Calu3 (cell line): ENCODE results near the gene AIDA. TPM values are rescaled to one million over a fixed set of nuclear protein-coding genes. Genes with fewer than 3 reads are reported as not detected.

Experiments used
- Bru-seq: library from RNA; stranded (reverse); fragments of 400-500 nt; gene quantifications from one replicate; lab custom pipeline; 2021; lab: Mats Ljungman, UMichigan
- BruChase-seq, 2 experiments: library from RNA; stranded (reverse); fragments of 400-500 nt; gene quantifications; one replicate each; lab custom pipeline; 2021; lab: Mats Ljungman, UMichigan
- BruUV-seq: library from RNA; stranded (reverse); fragments of 400-500 nt; replicated peaks from 2 replicates; lab custom pipeline; 2021; lab: Mats Ljungman, UMichigan
- CTCF ChIA-PET: fragments of 300-600 bp; sonication (Branson Sonifier 250); formaldehyde crosslinking; loops from one replicate; lab custom pipeline; 2022; ENCODE audit warnings: antibody characterized with exemption; lab: Charles Lee
- DNase-seq: peaks from one replicate; pipeline ENCODE4 v3.0.0; 2022
- H3K27ac Mint-ChIP-seq: one replicate; pipeline ENCODE4 v1.8.0; 2022; ENCODE audit warnings: mixed read lengths; ENCODE audit not compliant: unreplicated experiment
- H3K27me3 Mint-ChIP-seq: one replicate; pipeline ENCODE4 v1.8.0; 2022; ENCODE audit warnings: mixed read lengths; ENCODE audit not compliant: unreplicated experiment
- H3K36me3 Mint-ChIP-seq: one replicate; pipeline ENCODE4 v1.8.0; 2022; ENCODE audit warnings: mild to moderate bottlenecking, moderate library complexity, mixed read lengths; ENCODE audit not compliant: insufficient read depth, unreplicated experiment
- H3K4me1 Mint-ChIP-seq: one replicate; pipeline ENCODE4 v1.8.0; 2022; ENCODE audit warnings: mild to moderate bottlenecking, low read depth, mixed read lengths; ENCODE audit not compliant: unreplicated experiment
- H3K4me3 Mint-ChIP-seq: one replicate; pipeline ENCODE4 v1.8.0; 2022; ENCODE audit warnings: mild to moderate bottlenecking, low read depth, moderate library complexity, mixed read lengths; ENCODE audit not compliant: unreplicated experiment
- H3K9me3 Mint-ChIP-seq: one replicate; pipeline ENCODE4 v1.8.0; 2022; ENCODE audit warnings: low read depth, mixed read lengths; ENCODE audit not compliant: unreplicated experiment
- intact Hi-C: fragments of 100-400 bp; cut with micrococcal nuclease; formaldehyde crosslinking; loops from one replicate; pipeline ENCODE4 v1.10.0; 2022; ENCODE audit not compliant: unreplicated experiment
- long read RNA-seq: library from polyadenylated mRNA; stranded (forward); transcript quantifications from one replicate; pipeline ENCODE4 v2.0.0, GENCODE V29; 2022
- total RNA-seq: library from RNA; stranded (reverse); gene quantifications from 2 replicates; pipeline ENCODE4 v1.2.3, GENCODE V29; 2022
- TF ChIP-seq, protein P1 (sequence below): fragments of 200-600 bp; IDR thresholded peaks from one replicate; pipeline ENCODE4 v1.8.0; 2022; ENCODE audit warnings: antibody characterized with exemption; ENCODE audit not compliant: unreplicated experiment

Gene AIDA, protein sequence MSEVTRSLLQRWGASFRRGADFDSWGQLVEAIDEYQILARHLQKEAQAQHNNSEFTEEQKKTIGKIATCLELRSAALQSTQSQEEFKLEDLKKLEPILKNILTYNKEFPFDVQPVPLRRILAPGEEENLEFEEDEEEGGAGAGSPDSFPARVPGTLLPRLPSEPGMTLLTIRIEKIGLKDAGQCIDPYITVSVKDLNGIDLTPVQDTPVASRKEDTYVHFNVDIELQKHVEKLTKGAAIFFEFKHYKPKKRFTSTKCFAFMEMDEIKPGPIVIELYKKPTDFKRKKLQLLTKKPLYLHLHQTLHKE
- total RNA-seq: 41.2 and 46.2 TPM in 2 replicates
- percentile 65 among the genes with signal in this experiment for Bru-seq, nascent RNA
- percentile 78 among the genes with signal in this experiment for BruChase-seq, experiment 1, labeled RNA remaining after a 6-hour chase
- percentile 64 among the genes with signal in this experiment for BruChase-seq, experiment 2, labeled RNA remaining after a 2-hour chase
- long read RNA-seq, transcript AIDA-201 (10 exons, 3,008 nt): major isoform, 5 of 8 reads
- long read RNA-seq, partial matches to known transcripts: 0 of 8 reads
- long read RNA-seq, other reads (novel, unspliced or antisense): 3 of 8 reads

DNA sequence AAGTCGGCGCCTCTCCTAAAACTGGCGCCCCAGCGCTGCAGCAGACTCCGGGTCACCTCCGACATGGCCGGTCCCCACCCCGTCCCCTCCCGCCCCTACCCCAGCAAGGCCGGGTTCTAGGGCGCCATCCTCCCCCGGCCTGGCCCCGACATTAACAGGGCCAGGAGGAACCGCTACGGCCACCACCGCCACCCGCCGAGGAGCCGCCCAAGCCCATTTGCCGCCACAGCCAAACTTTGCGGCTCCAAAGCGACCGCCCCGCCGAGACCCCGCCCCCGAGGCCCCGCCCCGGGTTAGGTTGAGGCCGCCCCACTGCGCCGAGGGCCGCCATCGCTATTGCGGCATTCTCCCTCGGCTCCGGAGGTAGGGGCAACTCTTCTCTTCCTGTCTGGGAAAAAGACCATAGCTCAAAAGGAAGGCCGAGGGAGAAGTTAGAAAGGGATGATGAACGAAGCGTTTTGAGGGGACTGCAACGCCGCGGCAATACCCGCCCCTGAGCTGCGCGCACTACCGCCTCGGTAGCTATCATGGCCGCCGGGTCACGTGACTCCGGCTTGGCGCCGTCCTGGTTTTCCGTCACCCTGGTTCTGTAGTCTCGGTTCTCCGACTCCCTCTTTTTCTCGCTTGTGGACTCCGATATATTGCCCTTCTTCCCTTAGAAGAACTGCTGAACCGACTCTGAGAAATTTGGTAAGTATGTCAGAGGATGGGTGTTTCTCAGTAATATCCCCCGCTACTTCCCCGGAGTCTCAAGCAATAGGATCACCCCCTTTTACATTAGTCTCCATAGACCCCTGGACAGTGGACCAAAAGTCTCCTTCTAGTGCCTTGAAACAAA is at the start of gene AIDA, which contains the start of gene BROX:
Gene AIDA (minus strand): TSS at position 239 of the 838 bp plus-strand sequence. CDS start 174 bp downstream, at position 65.
Gene BROX (plus strand): TSS at position 312 of the 838 bp plus-strand sequence. CDS start 3,136 bp downstream, outside the sequence.
- DNase-seq: peak; percentile 99
- Mint-ChIP-seq H3K9me3 (no peaks in the 10 kb centered on the region), H3K27ac (peak within 1 kb of the TSS; percentile 94), H3K27me3 (no peaks in the 10 kb centered on the region), H3K4me1 (peaks cover 26% of the 10 kb centered on the region), H3K4me3 (peak within 1 kb of the TSS; percentile 93), H3K36me3 (peaks cover 46% of the 10 kb centered on the region)
- intact Hi-C loops: loop anchor here (10.0 kb wide), 1 partner anchor 248 kb away; no protein-coding TSS in a partner anchor
- TF ChIP-seq, protein P1, sequence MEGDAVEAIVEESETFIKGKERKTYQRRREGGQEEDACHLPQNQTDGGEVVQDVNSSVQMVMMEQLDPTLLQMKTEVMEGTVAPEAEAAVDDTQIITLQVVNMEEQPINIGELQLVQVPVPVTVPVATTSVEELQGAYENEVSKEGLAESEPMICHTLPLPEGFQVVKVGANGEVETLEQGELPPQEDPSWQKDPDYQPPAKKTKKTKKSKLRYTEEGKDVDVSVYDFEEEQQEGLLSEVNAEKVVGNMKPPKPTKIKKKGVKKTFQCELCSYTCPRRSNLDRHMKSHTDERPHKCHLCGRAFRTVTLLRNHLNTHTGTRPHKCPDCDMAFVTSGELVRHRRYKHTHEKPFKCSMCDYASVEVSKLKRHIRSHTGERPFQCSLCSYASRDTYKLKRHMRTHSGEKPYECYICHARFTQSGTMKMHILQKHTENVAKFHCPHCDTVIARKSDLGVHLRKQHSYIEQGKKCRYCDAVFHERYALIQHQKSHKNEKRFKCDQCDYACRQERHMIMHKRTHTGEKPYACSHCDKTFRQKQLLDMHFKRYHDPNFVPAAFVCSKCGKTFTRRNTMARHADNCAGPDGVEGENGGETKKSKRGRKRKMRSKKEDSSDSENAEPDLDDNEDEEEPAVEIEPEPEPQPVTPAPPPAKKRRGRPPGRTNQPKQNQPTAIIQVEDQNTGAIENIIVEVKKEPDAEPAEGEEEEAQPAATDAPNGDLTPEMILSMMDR: no peak
- no TSS peak for BruUV-seq
- CTCF ChIA-PET: interaction anchor here (1.0 kb wide), 1 partner anchor 25 kb away, joined by 3 read pairs; the partner anchor contains the start of gene FAM177B

DNA sequence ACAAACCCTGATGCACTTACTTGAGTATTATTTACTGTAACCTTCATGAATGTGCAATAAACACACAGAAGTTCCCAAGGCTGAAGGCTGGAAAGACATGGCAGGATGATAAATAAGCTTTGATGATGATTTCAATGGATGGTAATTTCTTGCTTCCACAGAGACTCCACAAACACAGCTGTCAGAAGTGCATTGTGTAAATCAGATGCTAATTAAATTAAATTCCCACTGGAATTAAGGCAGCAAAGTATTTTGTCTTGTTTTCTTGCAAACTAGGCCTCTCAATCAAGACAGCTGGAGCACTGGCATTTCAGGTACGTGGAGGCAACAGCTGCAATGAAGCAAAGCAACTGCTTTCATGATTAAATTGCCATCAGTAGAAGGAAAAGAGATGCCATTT is 48.8 kb upstream of the AIDA start:
- BruUV-seq: no TSS peak
- H3K27ac Mint-ChIP-seq: no peak overlapping the region

DNA sequence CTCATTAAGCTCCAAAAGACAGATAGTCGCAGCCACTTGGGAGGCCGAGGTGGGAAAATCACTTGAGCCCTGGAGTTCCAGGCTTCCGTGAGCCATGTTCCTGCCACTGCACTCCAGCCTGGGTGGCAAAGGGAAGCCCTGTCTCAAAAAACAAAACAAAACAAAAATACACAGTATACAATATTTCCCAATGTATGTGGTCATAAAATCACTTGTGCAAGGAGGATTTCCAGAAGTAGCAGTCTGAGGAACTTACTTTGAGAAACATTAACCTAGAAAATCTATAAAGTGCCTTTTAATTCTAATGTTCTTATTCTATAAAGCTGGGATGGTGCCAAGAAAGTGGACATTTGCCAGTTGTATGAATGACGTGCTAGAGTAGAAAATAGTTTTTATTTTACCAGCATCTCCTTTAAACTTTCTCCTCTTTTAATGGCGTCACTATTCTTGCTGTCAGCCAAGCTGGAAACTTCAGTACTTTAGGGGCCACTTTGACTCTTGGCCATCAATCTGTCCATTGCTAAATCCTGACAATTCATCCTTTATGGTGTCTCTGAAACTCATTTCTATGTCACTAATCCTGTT is 47.3 kb upstream of the AIDA start:
- intact Hi-C loops: no loop called here
- H3K36me3 Mint-ChIP-seq: no peaks in the 10 kb centered on the region
- H3K4me3 Mint-ChIP-seq: no peak overlapping the region
- H3K27ac Mint-ChIP-seq: no peak overlapping the region
- H3K27me3 Mint-ChIP-seq: peaks cover 10% of the 10 kb centered on the region
- CTCF ChIA-PET: interaction anchor here (0.8 kb wide), 1 partner anchor 17 kb away, joined by 3 read pairs; no protein-coding TSS in a partner anchor
- TF ChIP-seq, protein P1: no peak
- H3K4me1 Mint-ChIP-seq: peaks cover 15% of the 10 kb centered on the region
- no peak for DNase-seq
- no TSS peak for BruUV-seq
- H3K9me3 Mint-ChIP-seq: peaks cover 3% of the 10 kb centered on the region

More for the DNA sequence above, 48.8 kb upstream of the AIDA start:
- TF ChIP-seq, protein P1: no peak
- peaks cover 15% of the 10 kb centered on the region for H3K4me1 Mint-ChIP-seq
- intact Hi-C loops: no loop called here
- H3K27me3 Mint-ChIP-seq: peaks cover 13% of the 10 kb centered on the region
- H3K4me3 Mint-ChIP-seq: no peak overlapping the region
- CTCF ChIA-PET: no interaction called here
- H3K9me3 Mint-ChIP-seq: peaks cover 3% of the 10 kb centered on the region
- no peaks in the 10 kb centered on the region for H3K36me3 Mint-ChIP-seq
- DNase-seq: no peak
